ES-I3 (cell line): Measurements from ENCODE around the gene SEC24A.
"Not testable (repeated sequence)": the region's sequence is repeated elsewhere in the genome, so short reads cannot be mapped to it uniquely, and the experiment has no call there.

Experiments
- H3K36me3 ChIP-seq: 2 replicates; pipeline ENCODE4 v1.6.1; 2013; ENCODE audit warnings: mild to moderate bottlenecking, low read length, control low read depth, moderate library complexity; ENCODE audit not compliant: insufficient read depth
- H3K4me1 ChIP-seq: 2 replicates; pipeline ENCODE4 v1.6.1; 2013; ENCODE audit warnings: mild to moderate bottlenecking, control low read depth, low read length; ENCODE audit not compliant: insufficient read depth
- H3K9ac ChIP-seq: 2 replicates; pipeline ENCODE4 v1.6.1; 2013; ENCODE audit warnings: low read depth, mild to moderate bottlenecking, low read length, moderate library complexity
- H3K9me3 ChIP-seq: 2 replicates; pipeline ENCODE4 v1.6.1; 2013; ENCODE audit warnings: mild to moderate bottlenecking, low read length, moderate library complexity; ENCODE audit not compliant: control insufficient read depth, insufficient read depth

Gene SEC24A

GRCh38 chr5:134677357-134677756, 28.8 kb downstream of the SEC24A start:
- H3K9me3 ChIP-seq, H3K4me1 ChIP-seq, H3K36me3 ChIP-seq, H3K9ac ChIP-seq: not testable (repeated sequence)

GRCh38 chr5:134690144-134690543, 41.6 kb downstream of the SEC24A start:
- H3K4me1 ChIP-seq, H3K9ac ChIP-seq, H3K9me3 ChIP-seq: not testable (repeated sequence)
- peaks cover 21% of the 10 kb centered on the region for H3K36me3 ChIP-seq

GRCh38 chr5:134692722-134693121, 44.1 kb downstream of the SEC24A start:
- H3K4me1 ChIP-seq, result no peaks in the 10 kb centered on the region
- H3K9ac ChIP-seq, result no peak overlapping the region
- no peaks in the 10 kb centered on the region for H3K9me3 ChIP-seq
- peaks cover 23% of the 10 kb centered on the region for H3K36me3 ChIP-seq

- H3K36me3 ChIP-seq, result peaks cover 11% of the 10 kb centered on the region
- H3K4me1 ChIP-seq, result no peaks in the 10 kb centered on the region
- no peaks in the 10 kb centered on the region for H3K9me3 ChIP-seq
- H3K9ac ChIP-seq, result no peak overlapping the region
Observed at GRCh38 chr5:134708301-134708700, 59.7 kb downstream of the SEC24A start.

GRCh38 chr5:134714120-134714519, 65.5 kb downstream of the SEC24A start:
- Histone ChIP-seq H3K36me3 (peaks cover 14% of the 10 kb centered on the region), H3K9ac (no peak overlapping the region), H3K4me1 (no peaks in the 10 kb centered on the region), H3K9me3 (no peaks in the 10 kb centered on the region)

GRCh38 chr5:134714541-134714940, 66.0 kb downstream of the SEC24A start:
- Histone ChIP-seq H3K36me3 (peaks cover 18% of the 10 kb centered on the region), H3K9ac (no peak overlapping the region), H3K4me1 (no peaks in the 10 kb centered on the region), H3K9me3 (no peaks in the 10 kb centered on the region)

GRCh38 chr5:134715466-134715865, 66.9 kb downstream of the SEC24A start:
- not testable (repeated sequence) for H3K9ac ChIP-seq, H3K4me1 ChIP-seq
- peaks cover 18% of the 10 kb centered on the region for H3K36me3 ChIP-seq

GRCh38 chr5:134724872-134725271, 76.3 kb downstream of the SEC24A start:
- H3K36me3 ChIP-seq, result no peaks in the 10 kb centered on the region; the same call in 1 of the 2 replicates
- no peaks in the 10 kb centered on the region for H3K9me3 ChIP-seq
- no peaks in the 10 kb centered on the region for H3K4me1 ChIP-seq
- H3K9ac ChIP-seq, result no peak overlapping the region

More at GRCh38 chr5:134715466-134715865, 66.9 kb downstream of the SEC24A start:
- H3K9me3 ChIP-seq, result not testable (repeated sequence)

- H3K4me1 ChIP-seq, result no peaks in the 10 kb centered on the region
- no peaks in the 10 kb centered on the region for H3K36me3 ChIP-seq
- H3K9ac ChIP-seq, result no peak overlapping the region
- no peaks in the 10 kb centered on the region for H3K9me3 ChIP-seq
Observed at GRCh38 chr5:134732819-134733218, 84.2 kb downstream of the SEC24A start.

GRCh38 chr5:134735243-134735642, 86.7 kb downstream of the SEC24A start:
- no peak overlapping the region for H3K9ac ChIP-seq
- no peaks in the 10 kb centered on the region for H3K4me1 ChIP-seq
- no peaks in the 10 kb centered on the region for H3K36me3 ChIP-seq
- no peaks in the 10 kb centered on the region for H3K9me3 ChIP-seq

GRCh38 chr5:134736173-134736812, 87.7 kb downstream of the SEC24A start:
- Histone ChIP-seq H3K4me1 (no peaks in the 10 kb centered on the region), H3K36me3 (no peaks in the 10 kb centered on the region), H3K9me3 (no peaks in the 10 kb centered on the region), H3K9ac (no peak overlapping the region)

GRCh38 chr5:134738133-134738962, 89.8 kb downstream of the SEC24A start, which contains the start of gene CAMLG:
TSS of gene CAMLG (plus strand) at chr5:134738548. CDS start at chr5:134738621, 73 bp downstream.
- no peaks in the 10 kb centered on the region for H3K4me1 ChIP-seq
- H3K36me3 ChIP-seq, result no peaks in the 10 kb centered on the region
- H3K9ac ChIP-seq, result peak within 1 kb of the TSS; percentile 68
- H3K9me3 ChIP-seq, result no peaks in the 10 kb centered on the region

- no peaks in the 10 kb centered on the region for H3K4me1 ChIP-seq
- peak overlapping the region; percentile 68 for H3K9ac ChIP-seq
- H3K9me3 ChIP-seq, result no peaks in the 10 kb centered on the region
- no peaks in the 10 kb centered on the region for H3K36me3 ChIP-seq
Observed at GRCh38 chr5:134738963-134739661, 90.5 kb downstream of the SEC24A start.

GRCh38 chr5:134741052-134741451, 92.5 kb downstream of the SEC24A start:
- Histone ChIP-seq H3K36me3 (no peaks in the 10 kb centered on the region), H3K4me1 (no peaks in the 10 kb centered on the region), H3K9ac (no peak overlapping the region), H3K9me3 (no peaks in the 10 kb centered on the region)
